Activated CD4-positive, alpha-beta T cell treated with anti-CD3 and anti-CD28 coated beads for 36 hours (primary cell): ENCODE data around the gene EXD2. TPM values are rescaled to one million over a fixed set of nuclear protein-coding genes. Genes with fewer than 3 reads are reported as not detected.

Source experiments
- ATAC-seq: fragments of 200-7000 bp; cut with Tn5 transposase; one replicate; pipeline ENCODE4 v1.10.0; 2021; ENCODE audit warnings: mild to moderate bottlenecking, moderate library complexity
- CTCF ChIA-PET: fragments of 350-600 bp; sonication (Branson Sonifier 250); formaldehyde crosslinking; loops from one replicate; lab custom pipeline; 2021; ENCODE audit warnings: antibody characterized with exemption; lab: Charles Lee
- POLR2A ChIA-PET: fragments of 350-600 bp; sonication (Branson Sonifier 250); formaldehyde crosslinking; loops from one replicate; lab custom pipeline; 2021; ENCODE audit warnings: antibody characterized with exemption, inconsistent platforms; lab: Charles Lee
- DNase-seq: peaks from one replicate; pipeline ENCODE4 v3.0.0-alpha.2; 2020
- H3K27ac Mint-ChIP-seq: one replicate; pipeline ENCODE4 v1.8.0; 2021; ENCODE audit warnings: mixed read lengths
- H3K27me3 Mint-ChIP-seq: one replicate; pipeline ENCODE4 v1.8.0; 2021; ENCODE audit warnings: mixed read lengths
- H3K36me3 Mint-ChIP-seq: one replicate; pipeline ENCODE4 v1.8.0; 2021; ENCODE audit warnings: low read depth, mixed read lengths
- H3K4me1 Mint-ChIP-seq: one replicate; pipeline ENCODE4 v1.8.0; 2021; ENCODE audit warnings: mixed read lengths
- H3K4me3 Mint-ChIP-seq: one replicate; pipeline ENCODE4 v1.8.0; 2021; ENCODE audit warnings: mild to moderate bottlenecking, moderate library complexity, mixed read lengths
- H3K9me3 Mint-ChIP-seq: one replicate; pipeline ENCODE4 v1.8.0; 2021; ENCODE audit warnings: low read depth, mixed read lengths
- intact Hi-C, 2 experiments: fragments of 100-400 bp; cut with DNase I in 1 of 2; cut with micrococcal nuclease in 1 of 2; formaldehyde crosslinking; loops; one replicate each; pipeline versions ENCODE4 v1.14.2 to v1.15.1; 2022 to 2024; cut with DNase I, micrococcal nuclease
- total RNA-seq, 2 experiments: library from RNA; stranded (reverse); gene quantifications; one replicate each; pipeline ENCODE4 v1.2.3, GENCODE V29; 2021

Gene EXD2
- total RNA-seq, 2 experiments from 2014 or later: 10.8 to 14.5 TPM

DNA sequence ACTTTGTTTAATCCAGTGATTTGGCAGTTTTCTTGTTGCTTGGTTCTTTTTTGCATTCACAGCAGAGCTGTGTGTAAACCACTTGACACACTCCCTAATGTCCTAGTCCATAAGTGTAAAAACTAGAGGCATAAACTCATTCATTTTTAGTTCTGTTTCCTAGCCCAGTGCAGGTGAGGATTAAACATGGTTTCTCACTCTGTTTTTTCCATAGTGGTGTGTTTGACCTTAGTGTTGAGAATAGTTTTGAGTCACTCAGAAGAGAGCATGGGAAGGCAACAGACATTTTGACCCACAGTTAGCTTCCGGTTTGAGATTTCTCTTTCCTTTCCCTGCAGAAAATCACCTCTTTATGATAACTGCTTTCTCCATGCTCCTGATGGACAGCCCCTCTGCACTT, 44.4 kb downstream of the EXD2 start:
- Mint-ChIP-seq H3K27me3 (no peaks in the 10 kb centered on the region), H3K4me3 (no peak overlapping the region), H3K36me3 (peaks cover 8% of the 10 kb centered on the region), H3K4me1 (peaks cover 5% of the 10 kb centered on the region), H3K9me3 (no peaks in the 10 kb centered on the region), H3K27ac (peak overlapping the region; percentile 11)
- ChIA-PET POLR2A (no interaction called here), CTCF (interaction anchor here (0.6 to 1.4 kb wide), 3 partner anchors 128 to 224 kb away, joined by 3 to 4 read pairs (median 4); no protein-coding TSS in a partner anchor)
- no peak for DNase-seq
- ATAC-seq: peak; percentile 53
- intact Hi-C loops: no loop called here

GRCh38 chr14:69237142-69237541, 45.8 kb downstream of the EXD2 start:
- H3K4me1 Mint-ChIP-seq: peaks cover 5% of the 10 kb centered on the region
- H3K27ac Mint-ChIP-seq: no peak overlapping the region
- no peaks in the 10 kb centered on the region for H3K27me3 Mint-ChIP-seq
- H3K4me3 Mint-ChIP-seq: no peak overlapping the region
- ChIA-PET CTCF (interaction anchor here (0.8 to 1.3 kb wide), 2 partner anchors 130 to 339 kb away, joined by 3 read pairs; no protein-coding TSS in a partner anchor), POLR2A (no interaction called here)
- DNase-seq (no peak), ATAC-seq (no peak)
- intact Hi-C loops: no loop called here
- H3K36me3 Mint-ChIP-seq: peaks cover 13% of the 10 kb centered on the region
- H3K9me3 Mint-ChIP-seq: no peaks in the 10 kb centered on the region

GRCh38 chr14:69237584-69237983, 46.3 kb downstream of the EXD2 start:
- Mint-ChIP-seq H3K4me3 (no peak overlapping the region), H3K27me3 (no peaks in the 10 kb centered on the region), H3K9me3 (no peaks in the 10 kb centered on the region), H3K4me1 (peaks cover 5% of the 10 kb centered on the region), H3K36me3 (peaks cover 12% of the 10 kb centered on the region), H3K27ac (no peak overlapping the region)
- CTCF ChIA-PET: no interaction called here
- intact Hi-C loops: no loop called here
- DNase-seq (no peak), ATAC-seq (no peak)
- POLR2A ChIA-PET: no interaction called here

- no peak for ATAC-seq
- H3K4me1 Mint-ChIP-seq: peaks cover 5% of the 10 kb centered on the region
- POLR2A ChIA-PET: no interaction called here
- H3K4me3 Mint-ChIP-seq: no peak overlapping the region
- intact Hi-C loops: no loop called here
- no peaks in the 10 kb centered on the region for H3K9me3 Mint-ChIP-seq
- DNase-seq: no peak
- peaks cover 12% of the 10 kb centered on the region for H3K36me3 Mint-ChIP-seq
- H3K27me3 Mint-ChIP-seq: no peaks in the 10 kb centered on the region
- CTCF ChIA-PET: interaction anchor here (0.9 to 4.7 kb wide), 4 partner anchors 106 to 221 kb away, joined by 3 to 34 read pairs (median 7); no protein-coding TSS in a partner anchor
- no peak overlapping the region for H3K27ac Mint-ChIP-seq
Observed at GRCh38 chr14:69238883-69239282, 47.6 kb downstream of the EXD2 start.

- Mint-ChIP-seq H3K27ac (no peak overlapping the region), H3K4me3 (no peak overlapping the region), H3K27me3 (no peaks in the 10 kb centered on the region), H3K4me1 (peaks cover 4% of the 10 kb centered on the region), H3K9me3 (no peaks in the 10 kb centered on the region), H3K36me3 (peaks cover 8% of the 10 kb centered on the region)
- ATAC-seq (no peak), DNase-seq (no peak)
- intact Hi-C loops: loop anchor here (5.0 to 10.0 kb wide), 2 partner anchors 113 to 484 kb away; no protein-coding TSS in a partner anchor
- ChIA-PET POLR2A (no interaction called here), CTCF (interaction anchor here (1.2 to 4.7 kb wide), 5 partner anchors 12 to 242 kb away, joined by 3 to 34 read pairs (median 10); no protein-coding TSS in a partner anchor)
Observed at GRCh38 chr14:69240527-69241173, 49.4 kb downstream of the EXD2 start.

DNA sequence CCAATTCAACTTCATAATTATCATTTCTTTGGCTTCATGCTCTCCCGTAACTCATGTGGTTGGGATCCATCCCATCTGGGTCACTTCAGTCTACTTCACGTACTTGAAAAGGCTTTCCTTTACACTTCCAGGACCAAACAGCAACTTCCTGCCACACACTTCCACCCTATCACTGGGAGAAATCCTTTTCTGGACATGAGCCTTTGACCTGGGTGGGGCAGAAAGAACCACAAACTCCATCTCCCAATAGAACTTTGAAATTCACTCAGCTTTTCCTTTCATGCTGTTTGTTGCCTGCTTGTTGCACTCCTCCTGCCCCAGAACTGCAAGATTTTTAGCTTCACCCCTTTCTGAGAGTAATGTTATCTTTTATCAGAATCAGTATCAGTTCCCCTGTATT, 50.3 kb downstream of the EXD2 start:
- no peak for DNase-seq

GRCh38 chr14:69242311-69243224, 51.3 kb downstream of the EXD2 start:
- intact Hi-C loops: loop anchor here (1.0 to 10.0 kb wide), 7 partner anchors 113 to 482 kb away; partner anchors contain the start of gene CCDC177 (in 2 of the 2)
- H3K9me3 Mint-ChIP-seq: no peaks in the 10 kb centered on the region
- no peaks in the 10 kb centered on the region for H3K4me1 Mint-ChIP-seq
- DNase-seq (peak; percentile 70), ATAC-seq (peak; percentile 86)
- POLR2A ChIA-PET: no interaction called here
- CTCF ChIA-PET: interaction anchor here (0.6 to 4.7 kb wide), 43 partner anchors 9 to 1188 kb away, joined by 3 to 73 read pairs (median 4); no protein-coding TSS in a partner anchor
- H3K27ac Mint-ChIP-seq: no peak overlapping the region
- peaks cover 8% of the 10 kb centered on the region for H3K36me3 Mint-ChIP-seq
- no peak overlapping the region for H3K4me3 Mint-ChIP-seq
- H3K27me3 Mint-ChIP-seq: no peaks in the 10 kb centered on the region

More for the DNA sequence above, 50.3 kb downstream of the EXD2 start:
- CTCF ChIA-PET: interaction anchor here (0.6 to 4.7 kb wide), 24 partner anchors 8 to 336 kb away, joined by 3 to 73 read pairs (median 4); no protein-coding TSS in a partner anchor
- Mint-ChIP-seq H3K27ac (no peak overlapping the region), H3K4me1 (no peaks in the 10 kb centered on the region), H3K4me3 (no peak overlapping the region), H3K27me3 (no peaks in the 10 kb centered on the region), H3K9me3 (no peaks in the 10 kb centered on the region), H3K36me3 (peaks cover 8% of the 10 kb centered on the region)
- ATAC-seq: no peak
- intact Hi-C loops: loop anchor here (5.0 to 10.0 kb wide), 2 partner anchors 114 to 483 kb away; no protein-coding TSS in a partner anchor
- POLR2A ChIA-PET: no interaction called here

- H3K4me1 Mint-ChIP-seq: no peaks in the 10 kb centered on the region
- intact Hi-C loops: loop anchor here (5.0 to 10.0 kb wide), 2 partner anchors 118 to 480 kb away; no protein-coding TSS in a partner anchor
- no peak overlapping the region for H3K4me3 Mint-ChIP-seq
- CTCF ChIA-PET: no interaction called here
- POLR2A ChIA-PET: interaction anchor here (0.7 kb wide), 1 partner anchor 1492 kb away, joined by 3 read pairs; no protein-coding TSS in a partner anchor
- no peaks in the 10 kb centered on the region for H3K9me3 Mint-ChIP-seq
- H3K36me3 Mint-ChIP-seq: peaks cover 6% of the 10 kb centered on the region
- no peak overlapping the region for H3K27ac Mint-ChIP-seq
- DNase-seq (no peak), ATAC-seq (no peak)
- no peaks in the 10 kb centered on the region for H3K27me3 Mint-ChIP-seq
Observed at GRCh38 chr14:69244946-69245345, 53.6 kb downstream of the EXD2 start.

GRCh38 chr14:69246331-69246730, 55.0 kb downstream of the EXD2 start:
- ChIA-PET CTCF (interaction anchor here (1.0 to 1.7 kb wide), 3 partner anchors 18 to 213 kb away, joined by 3 to 6 read pairs (median 3); no protein-coding TSS in a partner anchor), POLR2A (interaction anchor here (0.5 to 0.6 kb wide), 2 partner anchors 79 to 190 kb away, joined by 3 read pairs; no protein-coding TSS in a partner anchor)
- Mint-ChIP-seq H3K9me3 (no peaks in the 10 kb centered on the region), H3K27me3 (no peaks in the 10 kb centered on the region), H3K4me1 (no peaks in the 10 kb centered on the region), H3K27ac (no peak overlapping the region), H3K4me3 (no peak overlapping the region), H3K36me3 (peaks cover 5% of the 10 kb centered on the region)
- ATAC-seq (no peak), DNase-seq (no peak)
- intact Hi-C loops: loop anchor here in 1 of 2 experiments (10.0 kb wide), 1 partner anchor 478 kb away; no protein-coding TSS in a partner anchor

DNA sequence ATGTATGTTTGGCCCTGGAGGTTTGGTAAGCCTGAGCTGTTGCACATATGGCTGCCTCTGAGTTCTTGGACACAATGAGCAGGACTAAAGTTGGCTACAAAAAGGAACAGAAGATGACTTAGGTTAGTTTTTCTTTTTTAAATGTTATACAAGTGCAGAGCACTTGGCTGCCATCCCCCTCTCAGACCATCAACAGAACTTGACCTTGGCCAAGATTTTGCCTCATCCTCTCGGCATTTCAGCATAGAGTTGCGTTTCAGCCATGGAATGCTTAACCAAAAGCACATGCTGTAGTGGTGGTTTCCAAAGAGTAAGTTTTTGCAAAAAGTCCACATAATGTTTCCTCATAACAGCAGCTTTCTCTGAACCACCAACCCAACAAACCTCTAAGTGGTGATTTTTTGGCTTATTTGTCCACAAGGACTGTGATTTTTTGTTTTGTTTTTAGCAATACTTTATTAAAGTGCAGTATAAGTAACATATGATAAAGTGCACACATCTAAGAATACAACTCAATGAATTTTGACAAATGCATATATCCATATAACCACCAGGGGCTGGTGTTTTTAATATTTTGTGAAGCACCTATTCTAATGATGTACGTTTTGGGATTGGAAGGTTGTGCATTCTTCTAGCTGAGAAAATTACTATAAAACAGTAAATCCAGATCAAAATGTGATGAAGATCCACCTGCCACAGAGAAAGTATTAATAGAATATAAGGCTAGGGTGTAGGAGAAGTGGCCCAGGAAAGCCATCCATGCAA, 56.6 kb downstream of the EXD2 start:
- intact Hi-C loops: loop anchor here in 1 of 2 experiments (10.0 kb wide), 1 partner anchor 477 kb away; no protein-coding TSS in a partner anchor
- POLR2A ChIA-PET: no interaction called here

More for the DNA sequence above, 56.6 kb downstream of the EXD2 start:
- CTCF ChIA-PET: interaction anchor here (0.6 to 1.7 kb wide), 7 partner anchors 8 to 315 kb away, joined by 3 to 6 read pairs (median 5); no protein-coding TSS in a partner anchor
- Mint-ChIP-seq H3K4me1 (no peaks in the 10 kb centered on the region), H3K4me3 (no peak overlapping the region), H3K36me3 (no peaks in the 10 kb centered on the region), H3K9me3 (no peaks in the 10 kb centered on the region), H3K27me3 (no peaks in the 10 kb centered on the region), H3K27ac (no peak overlapping the region)
- DNase-seq: no peak
- no peak for ATAC-seq
